HCT116 (cell line): ENCODE results near the gene COPE. TPM values are rescaled to one million over a fixed set of nuclear protein-coding genes. Genes with fewer than 3 reads are reported as not detected.

Experiments
- ATAC-seq: fragments of 200-7000 bp; cut with Tn5 transposase; 2 replicates; pipeline ENCODE4 v1.9.1; 2020; ENCODE audit warnings: mild to moderate bottlenecking, moderate library complexity
- BruUV-seq: library from RNA; stranded (reverse); fragments of 400-500 nt; replicated peaks from 2 replicates; lab custom pipeline; 2021; lab: Mats Ljungman, UMichigan
- CTCF ChIA-PET: fragments of 300-600 bp; sonication (Branson Sonifier 250); formaldehyde crosslinking; loops from one replicate; lab custom pipeline; 2021; ENCODE audit warnings: antibody characterized with exemption; lab: Charles Lee
- POLR2A ChIA-PET: fragments of 300-600, 350-600 bp; sonication (Branson Sonifier 250); formaldehyde crosslinking; loops from one replicate; lab custom pipeline; 2021; ENCODE audit warnings: antibody characterized with exemption; lab: Charles Lee
- RAD21 ChIA-PET, 2 experiments: fragments of 300-600 bp; sonication (Branson Sonifier 250); formaldehyde crosslinking; loops; one replicate each; lab custom pipeline; 2023; ENCODE audit warnings: low total read pairs in 2 of 2; ENCODE audit not compliant: uncharacterized antibody in 2 of 2, unreplicated experiment in 2 of 2, low non-redundant PET in 1 of 2; lab: Charles Lee
- DNase-seq: peaks from one replicate; pipeline ENCODE4 v3.0.0-alpha.2; 2010; ENCODE audit warnings: low read depth, low spot score
- H2AFZ ChIP-seq: fragments of 200-600 bp; shearing (Covaris generic), sonication (generic); 2 replicates; pipeline ENCODE4 v1.6.1; 2017; ENCODE audit warnings: low read depth, mixed run types, mixed read lengths, antibody characterized with exemption, low read length; ENCODE audit not compliant: poor library complexity, severe bottlenecking
- H3K27ac ChIP-seq: 2 replicates; pipeline ENCODE4 v1.5.1; 2012; ENCODE audit warnings: low read depth, low read length
- H3K27me3 ChIP-seq: fragments of 200-600 bp; sonication (generic); 2 replicates; pipeline ENCODE4 v1.6.1; 2016; ENCODE audit warnings: mixed run types, low read length, mixed read lengths; ENCODE audit not compliant: insufficient read depth
- H3K36me3 ChIP-seq, 2 experiments: fragments of 200-500 bp in 1 of 2; fragments of 200-600 bp in 1 of 2; sonication (Bioruptor generic) in 1 of 2; sonication (generic) in 1 of 2; 2 replicates each; pipeline versions ENCODE4 v1.5.1 to v1.6.1; 2014 to 2016; ENCODE audit warnings: low read length in 2 of 2, inconsistent platforms in 1 of 2, mixed read lengths in 1 of 2, mixed run types in 1 of 2; ENCODE audit not compliant: insufficient read depth in 2 of 2, control insufficient read depth in 1 of 2
- H3K4me1 ChIP-seq, 2 experiments: fragments of 200-600 bp in 1 of 2; sonication (generic) in 1 of 2; 2 replicates each; pipeline versions ENCODE4 v1.5.1 to v1.6.1; 2012 to 2017; ENCODE audit warnings: low read length in 2 of 2, inconsistent platforms in 1 of 2, mild to moderate bottlenecking in 1 of 2, mixed read lengths in 1 of 2, mixed run types in 1 of 2, moderate library complexity in 1 of 2; ENCODE audit not compliant: insufficient read depth in 2 of 2, control insufficient read depth in 1 of 2
- H3K4me2 ChIP-seq: fragments of 200-600 bp; sonication (generic); 2 replicates; pipeline ENCODE4 v1.6.1; 2017; ENCODE audit warnings: mixed run types, low read length, mixed read lengths
- H3K4me3 ChIP-seq, 2 experiments: fragments of 200-600 bp in 1 of 2; sonication (generic) in 1 of 2; replicated peaks in 1 of 2; 2 replicates each; pipeline ENCODE4 v1.5.1; 2011 to 2016; ENCODE audit warnings: low read length in 2 of 2, control low read depth in 1 of 2, low read depth in 1 of 2, mild to moderate bottlenecking in 1 of 2, mixed read lengths in 1 of 2, mixed run types in 1 of 2
- H3K79me2 ChIP-seq: fragments of 200-600 bp; sonication (generic); 2 replicates; pipeline ENCODE4 v1.6.1; 2017; ENCODE audit warnings: mild to moderate bottlenecking, mixed run types, low read length, moderate library complexity, mixed read lengths; ENCODE audit not compliant: insufficient read depth
- H3K9ac ChIP-seq: fragments of 200-600 bp; sonication (generic); 2 replicates; pipeline ENCODE4 v1.6.1; 2016; ENCODE audit warnings: low read length, mixed read lengths
- H3K9me2 ChIP-seq: fragments of 200-600 bp; sonication (generic), shearing (Covaris generic); 2 replicates; pipeline ENCODE4 v1.6.1; 2017; ENCODE audit warnings: mixed run types, mild to moderate bottlenecking, moderate library complexity; ENCODE audit not compliant: insufficient read depth
- H3K9me3 ChIP-seq, 2 experiments: fragments of 200-500 bp in 1 of 2; fragments of 200-600 bp in 1 of 2; sonication (Bioruptor generic) in 1 of 2; sonication (generic) in 1 of 2; 2 replicates each; pipeline ENCODE4 v1.6.1; 2014 to 2017; ENCODE audit warnings: low read length in 2 of 2, mixed read lengths in 2 of 2, inconsistent platforms in 1 of 2, low read depth in 1 of 2, mild to moderate bottlenecking in 1 of 2, mixed run types in 1 of 2, moderate library complexity in 1 of 2; ENCODE audit not compliant: control insufficient read depth in 1 of 2, insufficient read depth in 1 of 2
- H4K20me1 ChIP-seq: fragments of 200-600 bp; sonication (generic), shearing (Covaris generic); 2 replicates; pipeline ENCODE4 v1.6.1; 2017; ENCODE audit warnings: mixed run types, mild to moderate bottlenecking, moderate library complexity; ENCODE audit not compliant: insufficient read depth
- ATF3 ChIP-seq: IDR thresholded peaks from 2 replicates; pipeline ENCODE4 v1.6.1; 2012
- CBX3 ChIP-seq: IDR thresholded peaks from 2 replicates; pipeline ENCODE4 v1.6.1; 2012; ENCODE audit warnings: low read depth
- CEBPB ChIP-seq: IDR thresholded peaks from 2 replicates; pipeline ENCODE4 v1.6.1; 2012; ENCODE audit warnings: low read depth
- EGR1 ChIP-seq: IDR thresholded peaks from 2 replicates; pipeline ENCODE4 v1.6.1; 2012; ENCODE audit warnings: low read depth
- ELF1 ChIP-seq: IDR thresholded peaks from 2 replicates; pipeline ENCODE4 v1.6.1; 2012; ENCODE audit warnings: low read depth, borderline replicate concordance
- EZH2 ChIP-seq: fragments of 200-600 bp; sonication (generic); IDR thresholded peaks from 2 replicates; pipeline ENCODE4 v1.6.1; 2017; ENCODE audit warnings: antibody characterized with exemption, mixed run types
- FOSL1 ChIP-seq: IDR thresholded peaks from 2 replicates; pipeline ENCODE4 v1.6.1; 2012; ENCODE audit warnings: low read depth
- MAX ChIP-seq: IDR thresholded peaks from 2 replicates; pipeline ENCODE4 v1.6.1; 2012
- POLR2AphosphoS5 ChIP-seq: IDR thresholded peaks from 2 replicates; pipeline ENCODE4 v1.6.1; 2011; ENCODE audit warnings: mild to moderate bottlenecking, low read depth, low read length, moderate library complexity
- RAD21 ChIP-seq: IDR thresholded peaks from 2 replicates; pipeline ENCODE4 v1.6.1; 2012; ENCODE audit warnings: low read depth, mild to moderate bottlenecking
- REST ChIP-seq: IDR thresholded peaks from 2 replicates; pipeline ENCODE4 v1.6.1; 2012; ENCODE audit warnings: low read depth
- SP1 ChIP-seq: IDR thresholded peaks from 2 replicates; pipeline ENCODE4 v1.6.1; 2012; ENCODE audit warnings: low read depth
- SRF ChIP-seq: IDR thresholded peaks from 2 replicates; pipeline ENCODE4 v1.6.1; 2012; ENCODE audit warnings: low read depth
- ZFX ChIP-seq: fragments of 450-650 bp; IDR thresholded peaks from 2 replicates; pipeline ENCODE4 v1.6.1; 2017
- intact Hi-C: fragments of 100-400 bp; cut with micrococcal nuclease; formaldehyde crosslinking; loops from 2 replicates; pipeline ENCODE4 v1.10.0; 2022
- total RNA-seq: library from RNA; stranded (reverse); gene quantifications from one replicate; pipeline ENCODE4 v1.2.1, GENCODE V29; 2021; ENCODE audit not compliant: unreplicated experiment
- TF ChIP-seq, protein P1 (sequence below), 3 experiments: fragments of 200-600 bp in 1 of 3; sonication (generic) in 1 of 3; IDR thresholded peaks in 2 of 3; conservative IDR thresholded peaks in 1 of 3; 2 replicates each; pipeline ENCODE4 v1.5.1; 2012 to 2017; ENCODE audit warnings: low read depth in 2 of 3, low read length in 2 of 3, antibody characterized with exemption in 1 of 3, borderline replicate concordance in 1 of 3, control low read depth in 1 of 3, mild to moderate bottlenecking in 1 of 3, mixed read lengths in 1 of 3, mixed run types in 1 of 3, moderate library complexity in 1 of 3; ENCODE audit not compliant: insufficient read depth in 1 of 3
- TF ChIP-seq, protein P2 (sequence below): IDR thresholded peaks from 2 replicates; pipeline ENCODE4 v1.6.1; 2011; ENCODE audit warnings: mild to moderate bottlenecking, low read length, moderate library complexity; ENCODE audit not compliant: insufficient replicate concordance; ENCODE audit errors: extremely low read depth

Gene COPE
- total RNA-seq, 1 experiment from 2014 or later = 263 TPM

GRCh38 chr19:18865106-18865972 lies 53.8 kb downstream of the COPE start:
- no peaks in the 10 kb centered on the region for H3K9me2 ChIP-seq
- intact Hi-C loops = no loop called here
- H2AFZ ChIP-seq = no peak overlapping the region
- CTCF ChIA-PET = interaction anchor here (0.8 to 1.7 kb wide), 3 partner anchors 9 to 121 kb away, joined by 3 to 12 read pairs (median 4); no protein-coding TSS in a partner anchor
- DNase-seq (no peak), ATAC-seq (no peak)
- H3K4me3 ChIP-seq = no peak overlapping the region
- RAD21 ChIA-PET = no interaction called here
- H3K79me2 ChIP-seq = peaks cover 9% of the 10 kb centered on the region; the same call in 1 of the 2 replicates
- TF ChIP-seq ATF3 (no peak), REST (no peak), EZH2 (no peak), SP1 (no peak), SRF (no peak), POLR2AphosphoS5 (no peak), FOSL1 (no peak), CEBPB (no peak), ELF1 (no peak), MAX (no peak), RAD21 (no peak), ZFX (no peak), CBX3 (no peak), EGR1 (no peak)
- TF ChIP-seq, protein P1, sequence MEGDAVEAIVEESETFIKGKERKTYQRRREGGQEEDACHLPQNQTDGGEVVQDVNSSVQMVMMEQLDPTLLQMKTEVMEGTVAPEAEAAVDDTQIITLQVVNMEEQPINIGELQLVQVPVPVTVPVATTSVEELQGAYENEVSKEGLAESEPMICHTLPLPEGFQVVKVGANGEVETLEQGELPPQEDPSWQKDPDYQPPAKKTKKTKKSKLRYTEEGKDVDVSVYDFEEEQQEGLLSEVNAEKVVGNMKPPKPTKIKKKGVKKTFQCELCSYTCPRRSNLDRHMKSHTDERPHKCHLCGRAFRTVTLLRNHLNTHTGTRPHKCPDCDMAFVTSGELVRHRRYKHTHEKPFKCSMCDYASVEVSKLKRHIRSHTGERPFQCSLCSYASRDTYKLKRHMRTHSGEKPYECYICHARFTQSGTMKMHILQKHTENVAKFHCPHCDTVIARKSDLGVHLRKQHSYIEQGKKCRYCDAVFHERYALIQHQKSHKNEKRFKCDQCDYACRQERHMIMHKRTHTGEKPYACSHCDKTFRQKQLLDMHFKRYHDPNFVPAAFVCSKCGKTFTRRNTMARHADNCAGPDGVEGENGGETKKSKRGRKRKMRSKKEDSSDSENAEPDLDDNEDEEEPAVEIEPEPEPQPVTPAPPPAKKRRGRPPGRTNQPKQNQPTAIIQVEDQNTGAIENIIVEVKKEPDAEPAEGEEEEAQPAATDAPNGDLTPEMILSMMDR (IDR thresholded peaks at IDR 0.05 in 2 of 3, conservative IDR thresholded peaks at IDR 0.05 in 1 of 3; ENCODE audit: borderline replicate concordance in 1 of 3, insufficient read depth in 1 of 3, low read depth in 2 of 3, low read length in 2 of 3) = no peak
- TF ChIP-seq, protein P2, sequence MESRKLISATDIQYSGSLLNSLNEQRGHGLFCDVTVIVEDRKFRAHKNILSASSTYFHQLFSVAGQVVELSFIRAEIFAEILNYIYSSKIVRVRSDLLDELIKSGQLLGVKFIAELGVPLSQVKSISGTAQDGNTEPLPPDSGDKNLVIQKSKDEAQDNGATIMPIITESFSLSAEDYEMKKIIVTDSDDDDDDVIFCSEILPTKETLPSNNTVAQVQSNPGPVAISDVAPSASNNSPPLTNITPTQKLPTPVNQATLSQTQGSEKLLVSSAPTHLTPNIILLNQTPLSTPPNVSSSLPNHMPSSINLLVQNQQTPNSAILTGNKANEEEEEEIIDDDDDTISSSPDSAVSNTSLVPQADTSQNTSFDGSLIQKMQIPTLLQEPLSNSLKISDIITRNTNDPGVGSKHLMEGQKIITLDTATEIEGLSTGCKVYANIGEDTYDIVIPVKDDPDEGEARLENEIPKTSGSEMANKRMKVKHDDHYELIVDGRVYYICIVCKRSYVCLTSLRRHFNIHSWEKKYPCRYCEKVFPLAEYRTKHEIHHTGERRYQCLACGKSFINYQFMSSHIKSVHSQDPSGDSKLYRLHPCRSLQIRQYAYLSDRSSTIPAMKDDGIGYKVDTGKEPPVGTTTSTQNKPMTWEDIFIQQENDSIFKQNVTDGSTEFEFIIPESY = no peak
- no peak overlapping the region; the same call in 1 of the 2 replicates for H3K27ac ChIP-seq
- H3K9ac ChIP-seq = no peak overlapping the region
- no TSS peak for BruUV-seq
- H3K9me3 ChIP-seq = no peaks in the 10 kb centered on the region
- POLR2A ChIA-PET = no interaction called here
- peaks cover 38 to 63% of the 10 kb centered on the region in 2 experiments for H3K36me3 ChIP-seq
- no peaks in the 10 kb centered on the region for H4K20me1 ChIP-seq
- no peak overlapping the region for H3K4me2 ChIP-seq
- peaks cover 0 to 2% of the 10 kb centered on the region in 2 experiments; a peak in 1 of 4 replicates for H3K4me1 ChIP-seq
- H3K27me3 ChIP-seq = no peaks in the 10 kb centered on the region
